Activated CD4-positive, alpha-beta T cell treated with anti-CD3 and anti-CD28 coated beads, Interleukin-2, amount 10 ng/mL, durations not matched to agents 7 days and 5 days (primary cell): ENCODE results near the gene NAA80. TPM values are rescaled to one million over a fixed set of nuclear protein-coding genes. Genes with fewer than 3 reads are reported as not detected.
A peak's percentile ranks its signal among the peaks of the same experiment; 100 is the strongest.

Source experiments
- CTCF ChIA-PET: fragments of 350-600 bp; sonication (Branson Sonifier 250); formaldehyde crosslinking; loops from one replicate; lab custom pipeline; 2021; ENCODE audit warnings: antibody characterized with exemption; lab: Charles Lee
- POLR2A ChIA-PET: fragments of 350-600 bp; sonication (Branson Sonifier 250); formaldehyde crosslinking; loops from one replicate; lab custom pipeline; 2021; ENCODE audit warnings: antibody characterized with exemption; lab: Charles Lee
- DNase-seq: peaks from one replicate; pipeline ENCODE4 v3.0.0-alpha.2; 2020
- H3K27ac Mint-ChIP-seq: one replicate; pipeline ENCODE4 v1.8.0; 2021; ENCODE audit warnings: mild to moderate bottlenecking, moderate library complexity, mixed read lengths
- H3K27me3 Mint-ChIP-seq: one replicate; pipeline ENCODE4 v1.8.0; 2021; ENCODE audit warnings: mixed read lengths
- H3K36me3 Mint-ChIP-seq: one replicate; pipeline ENCODE4 v1.8.0; 2021; ENCODE audit warnings: low read depth, mixed read lengths
- H3K4me1 Mint-ChIP-seq: one replicate; pipeline ENCODE4 v1.8.0; 2021; ENCODE audit warnings: mixed read lengths
- H3K4me3 Mint-ChIP-seq: one replicate; pipeline ENCODE4 v1.8.0; 2021; ENCODE audit warnings: mild to moderate bottlenecking, moderate library complexity, mixed read lengths
- H3K9me3 Mint-ChIP-seq: one replicate; pipeline ENCODE4 v1.8.0; 2021; ENCODE audit warnings: mixed read lengths
- total RNA-seq, 2 experiments: library from RNA; stranded (reverse); gene quantifications; one replicate each; pipeline ENCODE4 v1.2.3, GENCODE V29; 2021

Gene NAA80
- total RNA-seq, 2 experiments from 2014 or later = 28.9 to 31.7 TPM

DNA sequence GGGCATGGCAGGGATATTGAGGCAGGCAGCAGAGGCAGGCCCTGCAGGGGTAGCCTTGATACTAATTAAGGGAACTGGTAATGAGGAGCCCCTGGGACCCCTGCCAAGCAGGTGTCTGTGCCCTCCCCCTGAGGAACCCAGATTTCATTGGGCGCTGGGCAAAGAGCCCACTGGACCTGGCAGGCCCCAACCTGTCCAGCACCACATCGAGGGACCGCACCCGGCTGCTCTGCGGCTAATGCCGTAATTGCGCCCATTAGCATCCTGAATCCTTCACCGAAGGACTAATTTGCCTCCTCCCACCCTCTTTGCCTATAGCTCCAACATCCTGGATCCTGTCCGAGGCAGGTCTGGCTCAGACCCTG, 44.0 kb downstream of the NAA80 start:
- CTCF ChIA-PET = interaction anchor here (1.1 to 13.7 kb wide), 5 partner anchors 5 to 27 kb away, joined by 4 to 143 read pairs (median 5); no protein-coding TSS in a partner anchor
- POLR2A ChIA-PET = interaction anchor here (1.1 kb wide), 1 partner anchor 9 kb away, joined by 3 read pairs; no protein-coding TSS in a partner anchor
- Mint-ChIP-seq H3K4me3 (no peak overlapping the region), H3K4me1 (peaks cover 17% of the 10 kb centered on the region), H3K27ac (no peak overlapping the region), H3K27me3 (no peaks in the 10 kb centered on the region), H3K9me3 (no peaks in the 10 kb centered on the region), H3K36me3 (peaks cover 48% of the 10 kb centered on the region)
- no peak for DNase-seq

DNA sequence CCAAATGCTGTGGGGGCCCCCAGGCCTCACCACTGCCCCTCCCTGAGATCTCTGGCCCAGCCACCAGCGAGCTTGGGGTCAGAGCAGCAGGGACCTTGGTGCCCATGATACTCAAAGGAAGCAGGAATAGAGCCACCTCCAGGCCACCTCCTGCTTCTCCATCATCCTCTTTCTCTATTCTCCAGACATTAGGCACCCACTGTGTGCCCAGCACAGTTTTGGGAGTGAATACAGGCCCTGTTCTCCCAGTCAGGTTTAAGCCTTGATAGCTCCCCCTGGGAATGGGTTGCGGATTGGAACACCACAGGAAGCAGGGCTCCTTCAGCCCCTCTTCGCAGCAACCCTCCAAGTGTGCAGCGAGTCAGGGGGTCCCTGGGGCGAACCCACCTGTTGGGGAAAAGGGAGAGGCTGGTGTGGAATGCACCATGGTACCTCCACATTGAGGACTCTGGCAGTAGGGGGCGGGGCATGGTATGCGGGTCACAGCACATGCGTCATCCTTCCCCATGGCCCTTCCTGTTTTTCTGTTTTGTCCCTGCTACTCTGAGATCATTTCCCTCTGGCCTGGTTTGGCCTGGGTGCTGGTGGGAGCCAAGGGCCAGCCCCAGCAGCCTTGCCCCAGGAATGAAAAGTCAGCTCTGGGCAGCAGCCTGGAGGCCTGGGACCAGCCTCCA, 44.5 kb downstream of the NAA80 start:
- DNase-seq = no peak
- CTCF ChIA-PET = interaction anchor here (1.0 to 13.7 kb wide), 8 partner anchors 4 to 60 kb away, joined by 3 to 143 read pairs (median 5); no protein-coding TSS in a partner anchor
- POLR2A ChIA-PET = interaction anchor here (1.1 kb wide), 1 partner anchor 8 kb away, joined by 3 read pairs; no protein-coding TSS in a partner anchor
- Mint-ChIP-seq H3K27ac (no peak overlapping the region), H3K36me3 (peaks cover 48% of the 10 kb centered on the region), H3K9me3 (no peaks in the 10 kb centered on the region), H3K4me3 (no peak overlapping the region), H3K4me1 (peaks cover 20% of the 10 kb centered on the region), H3K27me3 (no peaks in the 10 kb centered on the region)

DNA sequence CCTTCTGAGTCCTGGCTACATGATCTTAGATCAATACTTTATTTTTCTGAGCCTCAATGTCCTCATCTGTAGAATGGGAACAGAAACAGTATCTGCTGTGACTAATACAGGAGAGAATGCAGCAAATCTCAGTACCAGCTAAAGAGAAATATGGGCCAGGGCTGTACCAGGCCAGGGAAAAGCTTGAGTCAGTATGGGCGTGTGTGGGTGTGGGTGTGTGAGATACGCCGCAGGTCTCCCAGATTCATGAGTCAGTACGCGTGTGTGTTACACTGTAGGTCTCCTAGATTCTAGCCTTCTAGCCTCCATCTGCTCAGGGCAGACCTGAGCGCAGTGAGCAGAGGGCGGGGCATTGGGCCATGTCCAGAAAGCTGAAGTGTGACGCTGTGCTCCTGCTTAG, 48.0 kb downstream of the NAA80 start:
- peaks cover 34% of the 10 kb centered on the region for H3K4me1 Mint-ChIP-seq
- ChIA-PET CTCF (interaction anchor here (2.6 to 13.3 kb wide), 3 partner anchors 10 to 57 kb away, joined by 7 to 212 read pairs (median 143); no protein-coding TSS in a partner anchor), POLR2A (no interaction called here)
- H3K9me3 Mint-ChIP-seq = no peaks in the 10 kb centered on the region
- no peaks in the 10 kb centered on the region for H3K27me3 Mint-ChIP-seq
- DNase-seq = no peak
- no peak overlapping the region for H3K27ac Mint-ChIP-seq
- peaks cover 33% of the 10 kb centered on the region for H3K36me3 Mint-ChIP-seq
- H3K4me3 Mint-ChIP-seq = no peak overlapping the region

DNA sequence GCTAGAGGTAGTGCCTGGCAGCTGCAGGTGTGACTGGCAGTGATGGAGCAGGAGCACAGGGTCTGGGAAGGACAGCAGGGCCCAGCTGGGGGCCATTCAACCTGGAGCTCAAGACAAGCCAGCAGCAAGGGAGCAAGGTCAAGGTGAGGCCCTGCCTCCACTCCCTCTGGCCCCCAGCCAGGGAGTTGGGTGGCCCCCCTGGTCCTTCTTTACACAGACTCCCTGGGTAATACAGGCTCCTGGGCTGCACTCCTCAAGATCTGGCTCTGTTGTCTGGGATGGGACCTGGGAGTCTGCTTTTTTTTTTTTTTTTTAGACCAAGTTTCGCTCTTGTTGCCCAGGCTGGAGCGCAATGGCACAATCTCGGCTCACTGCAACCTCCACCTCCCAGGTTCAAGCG, 48.7 kb downstream of the NAA80 start:
- DNase-seq = no peak
- H3K4me1 Mint-ChIP-seq = peaks cover 39% of the 10 kb centered on the region
- ChIA-PET CTCF (interaction anchor here (0.6 to 13.3 kb wide), 4 partner anchors 11 to 102 kb away, joined by 3 to 212 read pairs (median 75); no protein-coding TSS in a partner anchor), POLR2A (no interaction called here)
- no peaks in the 10 kb centered on the region for H3K27me3 Mint-ChIP-seq
- H3K9me3 Mint-ChIP-seq = no peaks in the 10 kb centered on the region
- no peak overlapping the region for H3K4me3 Mint-ChIP-seq
- H3K27ac Mint-ChIP-seq = no peak overlapping the region
- H3K36me3 Mint-ChIP-seq = peaks cover 32% of the 10 kb centered on the region

DNA sequence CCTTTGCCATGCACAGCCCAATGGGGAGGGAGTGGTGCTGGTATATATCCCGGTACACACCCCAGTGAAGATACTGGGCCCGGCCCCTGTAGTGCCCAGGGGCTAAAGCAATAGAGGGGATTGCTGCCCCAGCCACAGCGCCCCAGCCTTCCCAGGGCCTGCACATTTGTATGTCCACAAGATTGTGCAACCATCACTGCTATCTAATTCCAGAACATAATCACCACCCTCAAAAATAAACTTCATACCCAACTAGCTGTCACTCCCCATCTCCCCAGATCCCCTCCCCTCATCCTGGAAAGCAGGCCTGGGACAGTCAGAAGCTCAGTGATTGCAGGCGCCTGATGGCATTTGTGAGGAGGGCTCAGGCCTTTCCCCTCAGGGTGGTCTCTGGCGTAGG, 49.7 kb downstream of the NAA80 start:
- peaks cover 30% of the 10 kb centered on the region for H3K36me3 Mint-ChIP-seq
- no peak for DNase-seq
- CTCF ChIA-PET = interaction anchor here (0.9 to 13.3 kb wide), 3 partner anchors 12 to 43 kb away, joined by 4 to 212 read pairs (median 143); no protein-coding TSS in a partner anchor
- peaks cover 50% of the 10 kb centered on the region for H3K4me1 Mint-ChIP-seq
- no peak overlapping the region for H3K27ac Mint-ChIP-seq
- POLR2A ChIA-PET = no interaction called here
- no peaks in the 10 kb centered on the region for H3K27me3 Mint-ChIP-seq
- no peaks in the 10 kb centered on the region for H3K9me3 Mint-ChIP-seq
- no peak overlapping the region for H3K4me3 Mint-ChIP-seq

DNA sequence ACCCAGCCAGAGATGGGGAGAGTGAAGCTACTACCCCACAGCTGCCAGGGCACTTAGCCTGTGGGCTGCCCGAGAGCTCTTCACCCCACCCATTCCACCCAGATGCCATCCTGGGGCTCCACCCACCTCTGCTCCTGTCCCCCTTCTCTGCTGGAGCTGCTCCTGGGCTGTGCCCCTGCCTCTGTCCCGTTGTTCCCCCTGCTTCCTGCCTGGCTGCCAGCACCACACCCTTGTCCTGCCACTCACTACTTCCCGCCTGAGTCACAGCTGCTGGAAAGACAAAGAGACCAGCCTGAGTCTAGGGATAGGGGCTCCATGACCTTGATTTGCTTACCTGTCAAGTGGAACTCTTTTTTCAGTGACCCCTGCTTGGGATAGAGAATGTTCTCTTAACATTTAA, 50.8 kb downstream of the NAA80 start:
- no peaks in the 10 kb centered on the region for H3K27me3 Mint-ChIP-seq
- peaks cover 55% of the 10 kb centered on the region for H3K4me1 Mint-ChIP-seq
- no peaks in the 10 kb centered on the region for H3K9me3 Mint-ChIP-seq
- ChIA-PET CTCF (interaction anchor here (3.5 to 13.3 kb wide), 3 partner anchors 11 to 19 kb away, joined by 42 to 212 read pairs (median 143); partner anchors contain the start of gene GNAI2), POLR2A (no interaction called here)
- DNase-seq = no peak
- H3K27ac Mint-ChIP-seq = peak overlapping the region; percentile 80
- H3K36me3 Mint-ChIP-seq = peaks cover 26% of the 10 kb centered on the region
- no peak overlapping the region for H3K4me3 Mint-ChIP-seq

DNA sequence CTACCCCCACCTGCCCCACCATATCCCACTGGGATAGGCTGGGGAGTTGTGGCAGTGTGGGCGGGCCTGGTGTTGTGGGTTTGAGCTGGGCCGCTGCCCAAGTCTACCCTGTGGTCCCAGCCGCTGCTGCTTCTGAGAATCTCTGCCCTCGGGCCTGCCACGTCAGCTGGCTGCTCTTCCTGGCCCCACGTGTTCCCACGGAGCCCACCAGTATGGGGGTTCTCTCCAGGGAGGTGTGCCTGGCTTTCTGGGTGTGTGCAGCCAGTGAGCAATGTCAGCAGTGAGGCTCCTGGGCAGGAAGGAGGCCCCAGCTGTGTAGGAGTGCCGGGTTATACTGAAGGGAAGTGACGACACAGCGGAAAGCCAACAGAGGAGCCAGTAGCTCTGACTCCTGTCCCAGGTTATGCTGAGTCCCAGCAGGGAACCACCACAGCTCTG, 52.7 kb downstream of the NAA80 start:
- Mint-ChIP-seq H3K9me3 (no peaks in the 10 kb centered on the region), H3K4me1 (peaks cover 73% of the 10 kb centered on the region), H3K4me3 (peak overlapping the region; percentile 75), H3K27ac (peak overlapping the region; percentile 93), H3K27me3 (no peaks in the 10 kb centered on the region), H3K36me3 (peaks cover 23% of the 10 kb centered on the region)
- ChIA-PET CTCF (interaction anchor here (0.7 to 13.3 kb wide), 26 partner anchors 8 to 122 kb away, joined by 3 to 212 read pairs (median 6); partner anchors contain the start of genes CYB561D2, GNAI2, GNAT1 and HYAL3), POLR2A (interaction anchor here (0.8 to 1.4 kb wide), 3 partner anchors 9 to 11 kb away, joined by 3 to 8 read pairs (median 6); partner anchors contain the start of gene GNAI2)
- peak; percentile 89 for DNase-seq

Other genes starting within 250 kb of the NAA80 start
- 100 to 1,000 TPM; 212 to 215 TPM for gene RBM5, start 210.5 kb downstream of the NAA80 start, total RNA-seq
- gene SEMA3F, start 144.1 kb downstream of the NAA80 start, total RNA-seq = not detected
- not detected for gene GNAT1, start 107.8 kb downstream of the NAA80 start, total RNA-seq
- not detected for gene SLC38A3, start 94.1 kb downstream of the NAA80 start, total RNA-seq
- gene GNAI2, start 63.2 kb downstream of the NAA80 start, total RNA-seq = 100 to 1,000 TPM; 489 to 524 TPM
- under 1 TPM; 0.37 to 0.60 TPM for gene SEMA3B, start 30.3 kb downstream of the NAA80 start, total RNA-seq
- gene LSMEM2, start 20.3 kb downstream of the NAA80 start, total RNA-seq = not detected
- gene IFRD2, start 7.0 kb downstream of the NAA80 start, total RNA-seq = 10 to 100 TPM; 59.4 to 66.0 TPM
- 10 to 100 TPM in 1 of 2 experiments, 1 to 10 TPM in 1; 9.2 to 10.9 TPM for gene HYAL3, start within 50 bp of the NAA80 start, total RNA-seq
- gene HYAL1, start 4.2 kb upstream of the NAA80 start, total RNA-seq = under 1 TPM in 1 of 2 experiments, not detected in 1; 0.07 TPM
- gene HYAL2, start 23.3 kb upstream of the NAA80 start, total RNA-seq = 1 to 10 TPM; 4.3 to 5.7 TPM
- 10 to 100 TPM; 16.1 to 17.7 TPM for gene TUSC2, start 28.8 kb upstream of the NAA80 start, total RNA-seq
- 100 to 1,000 TPM in 1 of 2 experiments, 10 to 100 TPM in 1; 88.3 to 122 TPM for gene RASSF1, start 41.4 kb upstream of the NAA80 start, total RNA-seq
- 1 to 10 TPM; 3.5 to 3.6 TPM for gene ZMYND10, start 46.3 kb upstream of the NAA80 start, total RNA-seq
- gene NPRL2, start 51.4 kb upstream of the NAA80 start, total RNA-seq = 10 to 100 TPM; 40.8 to 46.5 TPM
- gene CYB561D2, start 51.5 kb upstream of the NAA80 start, total RNA-seq = 10 to 100 TPM; 35.3 to 40.9 TPM
- gene TMEM115, start 60.1 kb upstream of the NAA80 start, total RNA-seq = 10 to 100 TPM; 17.5 to 19.2 TPM
- gene CACNA2D2, start 204.2 kb upstream of the NAA80 start, total RNA-seq = under 1 TPM; 0.60 to 0.62 TPM